CD4-positive, alpha-beta memory T cell (primary cell): ENCODE measurements around the gene LAMC1. TPM values are rescaled to one million over a fixed set of nuclear protein-coding genes. Genes with fewer than 3 reads are reported as not detected.

Source experiments
- CTCF ChIA-PET: fragments of 350-600 bp; sonication (Branson Sonifier 250); formaldehyde crosslinking; loops from one replicate; lab custom pipeline; 2021; ENCODE audit warnings: inconsistent platforms; ENCODE audit not compliant: partially characterized antibody; lab: Charles Lee
- POLR2A ChIA-PET: fragments of 350-600 bp; sonication (Branson Sonifier 250); formaldehyde crosslinking; loops from one replicate; lab custom pipeline; 2021; ENCODE audit not compliant: partially characterized antibody; lab: Charles Lee
- DNase-seq, 5 donors: peaks; one replicate each; pipeline versions ENCODE4 v3.0.0 to v3.0.0-alpha.2; 2020 to 2022; ENCODE audit warnings: mixed read lengths in 1 of 5
- H3K27ac ChIP-seq: one replicate; pipeline ENCODE4 v1.7.0; 2013; ENCODE audit warnings: low read depth, low read length
- H3K27me3 ChIP-seq: 2 replicates; pipeline ENCODE4 v1.7.0; 2013; ENCODE audit warnings: mild to moderate bottlenecking, low read length, moderate library complexity; ENCODE audit not compliant: insufficient read depth
- H3K36me3 ChIP-seq: 2 replicates; pipeline ENCODE4 v1.7.0; 2013; ENCODE audit warnings: mild to moderate bottlenecking, low read length, moderate library complexity; ENCODE audit not compliant: insufficient read depth
- H3K4me1 ChIP-seq: 2 replicates; pipeline ENCODE4 v1.7.0; 2013; ENCODE audit warnings: mild to moderate bottlenecking, low read length, moderate library complexity; ENCODE audit not compliant: insufficient read depth
- H3K4me3 ChIP-seq, 2 donors: one replicate each; pipeline ENCODE4 v1.7.0; 2013; ENCODE audit warnings: low read length in 2 of 2, mild to moderate bottlenecking in 1 of 2
- H3K9me3 ChIP-seq, 2 donors: one replicate each; pipeline ENCODE4 v1.7.0; 2013; ENCODE audit warnings: low read length in 2 of 2, control low read depth in 1 of 2; ENCODE audit not compliant: control insufficient read depth in 1 of 2
- H3K27ac Mint-ChIP-seq, 7 donors: one replicate each; pipeline ENCODE4 v1.8.0; 2020 to 2021; ENCODE audit warnings: mixed read lengths in 7 of 7, mild to moderate bottlenecking in 6 of 7, inconsistent platforms in 3 of 7, moderate library complexity in 3 of 7
- H3K27me3 Mint-ChIP-seq, 2 donors: one replicate each; pipeline ENCODE4 v1.8.0; 2020 to 2021; ENCODE audit warnings: mixed read lengths in 2 of 2
- H3K36me3 Mint-ChIP-seq, 2 donors: one replicate each; pipeline ENCODE4 v1.8.0; 2020 to 2021; ENCODE audit warnings: mixed read lengths in 2 of 2, inconsistent platforms in 1 of 2, mild to moderate bottlenecking in 1 of 2
- H3K4me1 Mint-ChIP-seq, 4 donors: one replicate each; pipeline ENCODE4 v1.8.0; 2020 to 2021; ENCODE audit warnings: mixed read lengths in 4 of 4, mild to moderate bottlenecking in 1 of 4
- H3K4me3 Mint-ChIP-seq, 8 donors: one replicate each; pipeline ENCODE4 v1.8.0; 2020 to 2021; ENCODE audit warnings: mixed read lengths in 8 of 8, mild to moderate bottlenecking in 7 of 8, moderate library complexity in 6 of 8, inconsistent platforms in 3 of 8
- H3K9me3 Mint-ChIP-seq, 8 donors: one replicate each; pipeline ENCODE4 v1.8.0; 2020 to 2021; ENCODE audit warnings: mixed read lengths in 8 of 8, mild to moderate bottlenecking in 5 of 8, inconsistent platforms in 3 of 8, moderate library complexity in 1 of 8
- intact Hi-C: fragments of 100-400 bp; cut with micrococcal nuclease; formaldehyde crosslinking; loops from one replicate; pipeline ENCODE4 v1.15.1; 2023
- polyA plus RNA-seq, 2 donors: library from polyadenylated mRNA; unstranded; fragments of 300-500 nt; fragmentation: Illumina TruSeq; gene quantifications; one replicate each; pipeline ENCODE4 v1.2.3, GENCODE V29; 2021
- total RNA-seq, 2 experiments: library from RNA; stranded (reverse); gene quantifications; one replicate each; pipeline ENCODE4 v1.2.3, GENCODE V29; 2021

LAMC1 gene
- total and polyA plus RNA-seq, 4 experiments from 2014 or later = 0.49 to 0.50 TPM; not detected in 2

- ChIA-PET CTCF (no interaction called here), POLR2A (no interaction called here)
- H3K27me3 ChIP-seq = no peaks in the 10 kb centered on the region
- no peaks in the 10 kb centered on the region for H3K4me1 Mint-ChIP-seq
- no peaks in the 10 kb centered on the region for H3K9me3 ChIP-seq
- peaks cover 1 to 2% of the 10 kb centered on the region in 2 donors for H3K27me3 Mint-ChIP-seq
- no peak overlapping the region for H3K4me3 Mint-ChIP-seq
- H3K9me3 Mint-ChIP-seq = no peaks in the 10 kb centered on the region
- no peak overlapping the region for H3K27ac ChIP-seq
- no peak overlapping the region for H3K27ac Mint-ChIP-seq
- no peaks in the 10 kb centered on the region for H3K36me3 ChIP-seq
- no peaks in the 10 kb centered on the region for H3K4me1 ChIP-seq
- H3K36me3 Mint-ChIP-seq = no peaks in the 10 kb centered on the region
- intact Hi-C loops = no loop called here
- no peak overlapping the region for H3K4me3 ChIP-seq
- no peak for DNase-seq
These were observed 51.0 kb downstream of the LAMC1 start for GRCh38 chr1:183074215-183074614.

- Mint-ChIP-seq H3K36me3 (no peaks in the 10 kb centered on the region), H3K27ac (no peak overlapping the region), H3K27me3 (peaks cover 1% of the 10 kb centered on the region in 2 donors), H3K4me3 (no peak overlapping the region), H3K4me1 (no peaks in the 10 kb centered on the region), H3K9me3 (no peaks in the 10 kb centered on the region)
- Histone ChIP-seq H3K36me3 (no peaks in the 10 kb centered on the region), H3K27me3 (no peaks in the 10 kb centered on the region), H3K4me3 (no peak overlapping the region), H3K27ac (no peak overlapping the region), H3K9me3 (no peaks in the 10 kb centered on the region), H3K4me1 (no peaks in the 10 kb centered on the region)
- ChIA-PET CTCF (no interaction called here), POLR2A (no interaction called here)
- no peak for DNase-seq
- intact Hi-C loops = no loop called here
These were observed 52.6 kb downstream of the LAMC1 start for GRCh38 chr1:183075861-183076260.

GRCh38 chr1:183077097-183077496 lies 53.9 kb downstream of the LAMC1 start:
- H3K4me3 Mint-ChIP-seq = no peak overlapping the region
- Histone ChIP-seq H3K27me3 (no peaks in the 10 kb centered on the region), H3K4me1 (no peaks in the 10 kb centered on the region), H3K9me3 (no peaks in the 10 kb centered on the region), H3K36me3 (no peaks in the 10 kb centered on the region), H3K27ac (no peak overlapping the region), H3K4me3 (no peak overlapping the region)
- no peaks in the 10 kb centered on the region for H3K4me1 Mint-ChIP-seq
- H3K27ac Mint-ChIP-seq = no peak overlapping the region
- intact Hi-C loops = no loop called here
- POLR2A ChIA-PET = no interaction called here
- H3K36me3 Mint-ChIP-seq = no peaks in the 10 kb centered on the region
- no peaks in the 10 kb centered on the region for H3K9me3 Mint-ChIP-seq
- CTCF ChIA-PET = no interaction called here
- peaks cover 0 to 1% of the 10 kb centered on the region in 2 donors for H3K27me3 Mint-ChIP-seq
- no peak for DNase-seq

GRCh38 chr1:183079712-183080388 lies 56.6 kb downstream of the LAMC1 start:
- H3K4me1 Mint-ChIP-seq = no peaks in the 10 kb centered on the region
- no peaks in the 10 kb centered on the region for H3K9me3 Mint-ChIP-seq
- Histone ChIP-seq H3K9me3 (no peaks in the 10 kb centered on the region), H3K27ac (no peak overlapping the region), H3K27me3 (no peaks in the 10 kb centered on the region), H3K4me1 (no peaks in the 10 kb centered on the region), H3K4me3 (no peak overlapping the region), H3K36me3 (no peaks in the 10 kb centered on the region)
- POLR2A ChIA-PET = interaction anchor here (0.6 kb wide), 1 partner anchor 157 kb away, joined by 4 read pairs; no protein-coding TSS in a partner anchor
- no peak overlapping the region for H3K4me3 Mint-ChIP-seq
- peaks cover 0 to 1% of the 10 kb centered on the region in 2 donors for H3K27me3 Mint-ChIP-seq
- no peak overlapping the region for H3K27ac Mint-ChIP-seq
- intact Hi-C loops = no loop called here
- CTCF ChIA-PET = no interaction called here
- no peaks in the 10 kb centered on the region for H3K36me3 Mint-ChIP-seq
- no peak for DNase-seq

GRCh38 chr1:183080406-183080805 lies 57.2 kb downstream of the LAMC1 start:
- ChIA-PET CTCF (no interaction called here), POLR2A (interaction anchor here (0.6 kb wide), 1 partner anchor 158 kb away, joined by 4 read pairs; no protein-coding TSS in a partner anchor)
- no peak overlapping the region for H3K27ac ChIP-seq
- Mint-ChIP-seq H3K9me3 (no peaks in the 10 kb centered on the region), H3K36me3 (no peaks in the 10 kb centered on the region), H3K27me3 (peaks cover 0 to 4% of the 10 kb centered on the region in 2 donors), H3K4me3 (no peak overlapping the region), H3K27ac (no peak overlapping the region), H3K4me1 (no peaks in the 10 kb centered on the region)
- no peaks in the 10 kb centered on the region for H3K36me3 ChIP-seq
- no peak for DNase-seq
- H3K27me3 ChIP-seq = no peaks in the 10 kb centered on the region
- H3K4me3 ChIP-seq = no peak overlapping the region
- intact Hi-C loops = no loop called here
- H3K4me1 ChIP-seq = no peaks in the 10 kb centered on the region
- no peaks in the 10 kb centered on the region for H3K9me3 ChIP-seq

- H3K27me3 ChIP-seq = no peaks in the 10 kb centered on the region
- no peaks in the 10 kb centered on the region for H3K4me1 ChIP-seq
- peak overlapping the region in 1 of 7 donors; percentile 7 for H3K27ac Mint-ChIP-seq
- H3K4me3 Mint-ChIP-seq = no peak overlapping the region
- no peaks in the 10 kb centered on the region for H3K9me3 Mint-ChIP-seq
- H3K27ac ChIP-seq = no peak overlapping the region
- DNase-seq = no peak
- H3K36me3 Mint-ChIP-seq = no peaks in the 10 kb centered on the region
- intact Hi-C loops = no loop called here
- H3K36me3 ChIP-seq = no peaks in the 10 kb centered on the region
- POLR2A ChIA-PET = no interaction called here
- no peak overlapping the region for H3K4me3 ChIP-seq
- no peaks in the 10 kb centered on the region for H3K9me3 ChIP-seq
- peaks cover 0 to 7% of the 10 kb centered on the region in 2 donors for H3K27me3 Mint-ChIP-seq
- H3K4me1 Mint-ChIP-seq = no peaks in the 10 kb centered on the region
- CTCF ChIA-PET = no interaction called here
These were observed 58.3 kb downstream of the LAMC1 start for GRCh38 chr1:183081402-183082120.

GRCh38 chr1:183082650-183083049 lies 59.4 kb downstream of the LAMC1 start:
- no peaks in the 10 kb centered on the region for H3K36me3 Mint-ChIP-seq
- peaks cover 0 to 5% of the 10 kb centered on the region in 2 donors for H3K27me3 Mint-ChIP-seq
- Histone ChIP-seq H3K27ac (no peak overlapping the region), H3K9me3 (no peaks in the 10 kb centered on the region), H3K36me3 (no peaks in the 10 kb centered on the region), H3K27me3 (no peaks in the 10 kb centered on the region), H3K4me3 (no peak overlapping the region), H3K4me1 (no peaks in the 10 kb centered on the region)
- no peaks in the 10 kb centered on the region for H3K9me3 Mint-ChIP-seq
- no peak overlapping the region for H3K4me3 Mint-ChIP-seq
- H3K4me1 Mint-ChIP-seq = no peaks in the 10 kb centered on the region
- intact Hi-C loops = no loop called here
- ChIA-PET CTCF (no interaction called here), POLR2A (no interaction called here)
- no peak for DNase-seq
- no peak overlapping the region for H3K27ac Mint-ChIP-seq
